HT-29 (cell line): Measurements from ENCODE around the gene TBXAS1. TPM values are rescaled to one million over a fixed set of nuclear protein-coding genes. Genes with fewer than 3 reads are reported as not detected.

Experiments used
- DNase-seq: peaks from one replicate; pipeline ENCODE4 v3.0.0-alpha.2; 2015; ENCODE audit warnings: low spot score
- total RNA-seq: library from RNA; depleted of rRNA; stranded (reverse); fragments of >200 nt; shearing (Covaris generic); gene quantifications from 2 replicates; pipeline ENCODE4 v1.2.3, GENCODE V29; 2014; rRNA removed

The TBXAS1 gene
- 17.2 and 22.8 TPM in 2 replicates for total RNA-seq

DNA sequence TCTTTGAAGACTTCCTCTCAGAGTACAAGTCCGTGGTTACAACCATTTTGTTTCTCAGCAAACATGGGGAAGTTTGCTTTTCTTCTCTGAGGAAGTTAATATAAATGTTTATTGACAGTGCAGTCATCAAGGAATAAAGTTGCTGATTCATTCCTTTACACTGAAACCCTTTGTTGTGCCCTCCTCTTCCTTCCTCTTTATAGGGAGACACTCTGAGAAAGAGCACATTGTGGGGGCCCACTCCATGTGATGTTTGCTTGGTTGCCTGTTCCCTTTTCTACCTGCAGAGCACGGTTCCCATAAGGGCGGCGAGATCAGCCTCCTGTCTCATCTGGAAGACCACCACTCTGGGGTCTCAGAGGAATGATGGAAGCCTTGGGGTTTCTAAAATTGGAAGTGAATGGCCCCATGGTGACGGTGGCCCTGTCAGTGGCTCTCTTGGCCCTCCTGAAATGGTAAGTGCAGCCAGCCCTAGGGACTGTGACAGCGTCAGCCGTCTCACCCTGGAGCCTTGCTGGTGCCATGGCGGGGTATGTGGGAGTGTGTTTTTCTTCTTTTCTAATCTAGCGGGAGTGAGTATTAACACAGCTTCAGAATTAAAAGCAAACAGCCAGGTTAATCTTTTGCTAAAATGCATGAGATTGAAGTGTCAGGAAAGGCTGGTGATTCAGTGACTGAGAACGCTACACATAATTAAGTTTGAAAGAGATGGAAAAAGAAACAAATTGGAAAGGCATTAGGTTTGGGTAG, at the start of gene TBXAS1:
TSS of gene TBXAS1 (plus strand) at position 240 of the 750 bp plus-strand sequence. CDS start at position 367, 127 bp downstream.
- DNase-seq: peak; percentile 55

DNA sequence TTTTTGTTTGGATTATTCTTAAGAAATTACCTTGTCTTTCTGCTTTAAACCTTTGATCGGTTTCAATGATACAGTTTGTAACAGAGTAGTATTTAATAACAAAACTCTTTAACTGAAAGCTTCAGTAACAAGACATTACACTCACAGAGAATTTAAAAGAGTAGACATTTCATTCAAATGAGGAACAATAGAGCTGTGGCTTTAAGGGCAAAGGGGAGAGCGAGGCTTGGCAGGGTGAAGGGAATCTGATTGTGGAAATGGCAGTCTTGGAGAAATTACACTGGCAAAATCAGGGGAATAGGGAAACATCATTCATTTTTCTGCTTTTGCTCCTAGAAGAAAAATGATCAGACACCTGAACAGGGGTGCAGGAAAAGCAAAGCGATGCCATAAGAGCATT, 46.1 kb upstream of the TBXAS1 start:
- no peak for DNase-seq

DNA sequence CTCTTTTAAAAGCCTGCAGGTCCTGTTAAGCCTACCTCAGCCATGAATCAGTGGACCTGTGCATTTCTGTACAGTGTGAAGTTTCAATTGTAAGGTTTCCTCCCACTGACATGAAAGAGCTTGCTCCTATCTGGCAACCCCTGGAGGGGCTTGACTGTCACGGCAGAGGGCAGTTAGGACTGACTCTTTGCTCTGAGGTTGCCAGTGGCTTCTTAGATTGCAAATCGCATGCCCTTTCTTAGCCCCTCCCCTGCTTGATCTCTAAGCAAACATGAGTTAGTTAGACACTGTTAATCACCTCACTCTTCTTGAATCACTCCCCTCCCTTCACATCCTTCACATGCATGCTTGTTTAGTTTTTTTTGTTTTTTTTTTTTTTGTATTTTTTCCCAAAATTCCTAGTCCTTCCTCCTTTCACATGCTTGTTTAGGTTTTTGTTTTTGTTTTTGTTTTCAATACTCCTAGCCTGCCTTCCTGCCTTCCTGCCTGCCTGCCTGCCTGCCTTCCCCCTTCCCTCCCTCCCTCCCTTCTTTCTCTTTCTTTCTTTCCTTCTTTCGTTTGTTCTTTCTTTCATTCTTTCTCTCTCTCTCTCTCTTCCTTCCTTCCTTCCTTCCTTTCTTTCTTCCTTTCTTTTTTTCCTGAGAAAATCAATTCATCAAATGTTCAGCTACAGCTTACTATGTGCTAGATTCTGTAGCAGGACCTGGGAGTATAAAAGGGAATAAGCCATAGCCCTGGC, 45.2 kb upstream of the TBXAS1 start:
- DNase-seq: no peak

DNA sequence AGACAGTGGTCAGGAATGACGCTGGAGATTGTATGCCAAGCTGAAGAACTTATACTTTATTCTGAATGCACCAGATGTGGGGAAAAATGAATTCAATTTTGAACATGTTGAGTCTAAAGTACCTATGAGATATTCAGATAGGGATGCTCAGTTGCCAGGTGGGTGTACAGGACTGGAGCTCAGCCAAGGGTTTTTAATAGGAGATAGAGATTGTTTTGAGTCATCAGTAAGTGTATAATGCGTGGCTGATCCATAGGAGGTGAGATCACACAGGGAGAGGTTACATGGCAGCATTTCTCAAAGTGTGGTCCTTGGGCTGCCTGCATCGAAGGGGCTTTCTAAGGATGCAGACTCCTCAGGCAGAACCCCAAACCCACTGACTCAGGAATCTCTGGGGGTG, 44.4 kb upstream of the TBXAS1 start:
- DNase-seq: no peak

DNA sequence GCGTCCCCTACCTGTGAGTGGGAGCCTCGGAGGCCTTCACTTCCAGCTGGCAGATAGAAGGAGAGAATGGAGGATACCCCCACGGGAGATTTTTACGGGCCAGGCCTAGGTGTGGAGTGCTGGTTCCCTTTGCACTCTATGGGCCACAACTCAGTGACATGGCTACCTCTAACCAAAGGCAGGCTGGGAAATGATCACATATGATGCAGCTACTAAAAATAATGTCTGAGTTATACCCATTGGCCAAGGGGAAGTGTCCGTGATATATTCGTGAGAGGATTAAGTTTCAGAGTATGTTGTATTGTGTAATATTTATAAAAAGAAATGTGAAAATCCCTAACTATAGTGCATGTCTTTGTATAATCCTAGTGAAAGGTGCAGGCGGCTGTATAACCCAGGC, 37.7 kb upstream of the TBXAS1 start:
- no peak for DNase-seq

DNA sequence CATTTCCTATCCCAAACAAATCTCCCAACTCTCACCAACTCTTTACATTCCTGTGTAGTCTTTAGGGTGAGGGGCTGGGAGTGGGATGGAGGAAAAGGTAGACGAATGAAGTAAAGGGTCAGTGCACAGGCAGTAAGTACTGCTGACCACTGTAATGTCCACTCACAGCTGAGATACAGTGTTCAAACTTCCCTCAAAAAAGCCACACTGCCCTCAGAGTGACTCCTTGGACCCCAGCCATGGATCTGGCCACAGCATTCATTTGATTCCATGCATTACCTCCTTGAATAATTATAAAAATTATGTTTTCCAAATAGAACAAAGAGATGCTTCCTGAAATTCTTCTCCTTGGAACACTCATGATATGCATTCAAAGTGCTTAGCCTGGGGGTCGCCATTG, 31.5 kb upstream of the TBXAS1 start:
- no peak for DNase-seq

DNA sequence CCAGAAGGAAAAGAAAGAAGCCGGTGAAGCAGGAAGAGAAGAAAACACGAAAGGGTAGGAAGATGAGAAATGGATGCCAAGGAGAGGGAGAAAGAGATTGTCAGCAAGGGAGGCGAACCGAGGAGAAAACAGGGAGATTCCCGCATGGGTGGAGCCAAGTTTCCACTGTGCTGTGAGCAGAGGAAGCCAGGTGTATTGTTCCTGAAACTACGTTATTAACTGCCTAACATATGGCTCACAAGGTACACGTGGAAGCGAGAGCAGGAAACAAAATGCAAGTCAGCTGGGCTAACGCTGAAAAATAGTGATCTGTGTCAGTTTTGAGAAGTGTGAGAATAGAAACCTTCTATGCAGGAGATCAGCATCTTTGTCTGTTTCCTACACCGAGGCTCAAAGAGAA, 30.8 kb upstream of the TBXAS1 start:
- DNase-seq: no peak

DNA sequence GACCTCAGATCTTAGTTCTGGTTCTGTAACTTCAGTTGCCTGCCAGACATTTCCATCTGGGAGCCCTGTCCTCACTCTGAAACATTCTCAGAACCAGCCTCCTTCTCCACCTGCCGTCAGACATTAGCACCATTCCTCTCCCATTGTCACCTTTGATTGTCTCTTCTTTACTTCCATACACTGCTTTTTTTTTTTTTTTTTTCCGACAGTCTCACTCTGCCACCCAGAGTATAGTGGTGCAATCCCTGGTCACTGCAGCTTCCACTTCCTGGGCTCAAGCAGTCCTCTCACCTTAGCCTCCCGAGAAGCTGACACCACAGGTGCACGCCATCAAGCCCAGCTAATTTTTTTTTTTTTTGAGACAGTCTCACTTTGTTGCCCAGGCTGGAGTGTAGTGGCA, 30.2 kb upstream of the TBXAS1 start:
- no peak for DNase-seq

DNA sequence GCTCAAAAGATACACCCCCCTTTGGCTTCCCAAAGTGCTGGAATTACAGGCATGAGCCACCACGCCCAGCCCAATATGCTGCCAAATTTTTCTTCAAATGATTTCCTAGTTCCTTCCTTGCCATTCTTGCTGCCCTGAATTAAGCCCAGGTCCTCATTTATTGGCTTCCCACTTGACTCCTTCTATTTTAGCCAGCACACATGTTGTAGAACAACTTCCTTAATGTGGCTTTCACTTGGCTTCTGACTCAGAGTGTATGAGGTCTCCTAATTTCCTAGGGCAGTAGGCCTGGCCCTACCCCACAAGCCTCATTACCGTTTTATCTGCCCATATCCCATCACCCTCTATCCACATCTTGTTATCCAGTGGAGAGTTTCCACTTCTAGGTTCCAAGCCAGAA, 29.5 kb upstream of the TBXAS1 start:
- no peak for DNase-seq

DNA sequence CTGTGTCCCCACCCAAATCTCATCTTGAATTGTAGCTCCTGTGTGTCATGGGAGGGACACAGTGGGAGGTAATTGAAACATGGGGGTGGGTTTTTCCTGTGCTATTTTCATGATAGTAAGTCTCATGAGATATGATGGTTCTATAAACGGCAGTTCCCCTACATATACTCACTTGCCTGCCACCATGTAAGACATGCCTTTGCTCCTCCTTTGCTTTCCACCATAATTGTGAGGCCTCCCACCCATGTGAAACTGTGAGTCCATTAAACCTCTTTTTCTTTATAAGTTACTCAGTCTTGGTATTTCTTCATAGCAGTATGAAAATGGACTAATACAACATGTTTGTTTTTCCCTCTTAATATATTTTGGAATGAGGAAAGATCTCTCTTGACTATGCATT, 24.5 kb upstream of the TBXAS1 start:
- no peak for DNase-seq

DNA sequence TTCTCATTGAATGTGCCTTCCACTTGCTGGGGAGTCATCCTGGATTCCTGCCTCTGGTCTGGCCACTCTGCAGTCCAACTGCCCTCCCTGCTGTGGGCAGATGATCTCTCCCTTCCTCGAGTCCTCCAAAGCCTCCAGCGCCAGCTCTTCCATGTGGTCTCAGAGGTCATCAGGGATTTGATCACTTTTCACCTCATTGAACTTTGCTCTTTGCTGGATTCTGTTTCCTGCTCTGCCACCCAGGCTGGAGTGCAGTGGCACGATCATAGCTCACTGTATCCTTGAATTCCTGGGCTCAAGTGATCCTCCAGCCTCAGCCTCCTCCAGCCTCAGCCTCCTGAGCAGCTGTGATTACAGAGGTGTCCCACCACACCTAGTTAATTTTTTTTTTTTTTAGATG, 22.1 kb upstream of the TBXAS1 start:
- no peak for DNase-seq

DNA sequence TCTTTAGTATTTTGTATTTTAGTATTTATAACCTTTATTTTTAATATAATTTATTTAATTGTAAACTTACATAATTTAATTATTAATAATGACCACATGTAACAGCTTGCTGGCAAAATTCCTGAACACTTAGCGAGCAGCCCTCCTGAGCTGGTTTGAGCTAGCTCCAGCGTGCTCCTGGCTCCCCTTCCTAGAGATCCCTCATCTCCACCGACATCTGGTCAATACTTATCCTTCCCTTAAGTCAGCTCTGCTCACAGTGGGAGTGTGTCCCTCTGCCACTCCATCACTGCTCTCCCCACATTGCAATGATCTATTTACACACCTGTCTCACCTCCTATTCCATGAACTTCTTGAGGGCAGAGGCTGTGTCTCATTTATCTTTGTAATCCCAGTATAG, 20.6 kb upstream of the TBXAS1 start:
- no peak for DNase-seq

DNA sequence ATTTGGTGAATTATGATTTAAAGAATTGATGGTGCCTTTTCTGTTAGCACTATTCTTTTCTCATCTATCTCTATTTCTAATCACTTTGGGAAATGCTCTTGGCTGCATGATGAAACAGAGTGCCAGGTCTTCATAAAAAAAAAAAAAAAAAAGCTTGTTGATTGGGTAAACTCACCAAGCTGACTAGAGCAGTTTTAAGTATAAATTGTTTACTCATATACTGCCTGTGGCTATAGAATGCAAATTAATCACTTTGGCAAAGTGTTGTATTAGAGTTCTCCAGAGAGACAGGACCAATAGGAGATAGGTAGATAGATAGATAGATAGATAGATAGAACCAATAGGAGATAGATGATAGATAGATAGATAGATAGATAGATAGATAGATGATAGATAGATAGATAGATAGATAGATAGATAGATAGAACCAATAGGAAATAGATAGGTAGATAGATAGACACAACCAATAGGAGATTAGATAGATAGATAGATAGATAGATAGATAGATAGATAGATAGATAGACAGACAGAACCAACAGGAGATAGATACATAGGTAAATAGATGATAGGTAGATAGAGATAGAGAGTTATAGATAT, 20.1 kb upstream of the TBXAS1 start:
- DNase-seq: no peak

DNA sequence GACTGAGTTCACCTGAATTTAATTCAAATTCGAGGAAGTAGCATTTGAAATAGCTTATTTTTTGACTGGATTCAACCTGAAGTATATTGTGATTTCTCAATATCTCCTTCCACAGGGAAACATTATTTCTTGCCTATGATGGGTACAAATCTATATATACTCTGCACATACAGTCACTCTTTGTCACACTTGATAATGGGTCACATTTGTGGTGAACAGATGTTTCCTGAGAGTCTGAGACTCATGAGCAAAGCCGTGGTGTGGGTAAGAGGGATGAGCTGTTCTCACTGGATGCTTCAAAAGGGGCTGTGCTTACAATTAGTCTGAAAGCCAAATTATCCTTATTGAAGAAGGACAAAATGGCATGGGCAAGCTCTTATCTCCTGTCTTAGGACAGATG, 18.0 kb upstream of the TBXAS1 start:
- DNase-seq: no peak

DNA sequence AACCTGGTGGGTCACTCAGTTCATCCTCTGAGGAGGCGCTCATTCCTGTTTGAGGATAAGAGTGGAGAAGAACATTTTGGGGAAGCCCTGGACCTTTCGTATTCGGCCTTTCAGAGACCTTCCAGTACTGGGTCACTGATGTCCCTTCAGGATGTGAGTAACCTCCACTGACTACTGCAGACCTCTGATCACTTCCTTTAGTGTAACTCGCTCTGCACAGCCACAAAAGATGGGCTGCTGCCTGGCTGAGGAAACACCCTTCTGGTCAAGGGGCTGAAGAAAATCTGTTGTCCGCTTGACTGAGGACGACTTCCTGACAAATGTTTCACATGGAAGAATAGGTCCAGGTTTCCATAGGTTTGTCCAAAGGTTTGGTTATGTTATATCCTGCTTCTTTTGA, 15.9 kb upstream of the TBXAS1 start:
- no peak for DNase-seq

DNA sequence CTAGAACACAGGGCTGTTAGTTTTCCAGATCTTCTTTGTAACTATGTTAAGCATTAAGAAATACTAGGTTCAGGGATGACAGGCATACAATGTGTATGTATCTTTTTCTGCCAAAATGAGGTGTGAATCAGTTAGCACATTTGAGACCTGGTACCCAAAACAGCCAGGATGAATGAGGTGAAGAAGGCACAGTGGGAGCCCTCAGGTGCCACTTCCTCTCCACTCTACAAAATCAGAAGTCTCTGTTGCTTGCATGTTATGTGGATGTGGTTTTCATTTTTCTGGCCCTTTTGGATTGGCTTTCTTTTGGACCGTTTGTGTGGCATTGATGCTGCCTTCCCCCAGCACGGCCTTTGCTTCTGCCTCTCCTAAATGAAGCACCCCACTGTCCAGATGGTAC, 15.4 kb upstream of the TBXAS1 start:
- DNase-seq: no peak

DNA sequence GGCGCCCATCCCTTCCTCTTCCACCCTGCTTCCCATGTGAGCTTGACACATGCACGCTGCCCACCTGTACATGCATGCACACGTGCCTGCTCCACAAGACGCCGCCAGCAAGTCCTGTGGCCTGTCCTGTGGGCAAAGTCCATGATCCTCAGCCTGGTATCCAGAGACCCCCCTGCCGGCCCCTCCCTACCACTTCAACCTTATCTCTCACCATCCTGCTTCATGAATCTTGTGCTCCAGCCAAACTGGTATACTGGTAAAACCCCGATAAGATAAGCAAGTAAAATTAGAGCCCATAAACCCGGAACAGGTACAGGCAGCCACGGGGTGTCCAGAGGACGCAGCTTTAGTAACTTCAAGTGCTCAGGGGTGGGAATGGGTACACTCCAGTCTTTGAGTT, 11.8 kb upstream of the TBXAS1 start:
- no peak for DNase-seq

DNA sequence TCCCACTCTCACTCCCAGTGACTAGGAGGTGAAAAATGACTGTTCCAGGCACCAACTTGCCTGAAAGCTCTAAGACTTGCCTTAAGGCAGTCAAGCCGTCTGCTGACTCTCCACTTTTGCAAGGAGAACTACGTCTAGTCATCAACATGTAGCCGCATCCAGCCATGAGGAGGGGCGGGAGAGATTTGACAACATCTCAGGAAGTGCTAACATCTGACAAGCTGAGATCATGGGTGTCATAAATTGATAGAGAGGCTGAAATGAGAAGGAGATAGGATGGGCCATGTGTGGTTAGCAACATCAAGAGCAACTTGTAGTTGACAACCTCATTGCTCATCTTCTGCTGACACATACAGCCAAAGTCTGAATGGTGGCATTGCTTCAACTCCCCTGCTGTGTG, 9.0 kb upstream of the TBXAS1 start:
- no peak for DNase-seq

DNA sequence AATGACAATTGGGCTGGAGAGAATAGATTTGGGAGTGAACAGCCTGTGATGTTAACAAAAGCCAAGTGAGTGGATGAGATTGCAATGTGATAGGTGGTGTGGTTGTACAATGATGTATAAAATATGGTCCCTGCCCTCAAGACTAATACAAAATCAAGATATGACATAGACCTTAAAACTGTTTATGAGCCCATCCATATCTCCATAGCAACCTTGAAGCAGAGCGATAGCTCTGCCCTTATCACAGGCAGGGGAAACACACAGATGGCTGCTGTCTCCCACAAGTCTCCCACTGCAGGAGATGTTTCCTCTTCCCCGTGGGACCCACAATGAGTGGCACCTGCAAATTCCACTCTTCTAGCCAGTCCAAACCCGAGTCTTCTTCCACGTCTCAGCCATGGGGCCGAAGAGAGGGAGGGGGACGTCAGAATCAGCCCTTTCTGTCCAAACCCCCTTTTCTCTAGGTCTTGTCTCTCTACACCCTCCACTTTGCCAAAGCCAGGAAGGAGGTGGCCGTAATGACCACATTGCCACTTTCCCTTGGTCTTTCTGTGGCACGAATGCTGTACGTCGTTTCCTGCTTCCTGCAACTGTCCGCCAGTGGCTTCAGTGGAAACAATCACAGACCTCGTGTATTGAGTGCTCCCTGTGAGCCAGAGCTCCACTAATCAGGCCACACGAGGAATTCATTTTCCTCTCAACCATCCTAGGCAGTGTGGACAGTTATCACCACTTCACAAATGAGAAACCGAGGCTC, 7.5 kb upstream of the TBXAS1 start:
- no peak for DNase-seq

DNA sequence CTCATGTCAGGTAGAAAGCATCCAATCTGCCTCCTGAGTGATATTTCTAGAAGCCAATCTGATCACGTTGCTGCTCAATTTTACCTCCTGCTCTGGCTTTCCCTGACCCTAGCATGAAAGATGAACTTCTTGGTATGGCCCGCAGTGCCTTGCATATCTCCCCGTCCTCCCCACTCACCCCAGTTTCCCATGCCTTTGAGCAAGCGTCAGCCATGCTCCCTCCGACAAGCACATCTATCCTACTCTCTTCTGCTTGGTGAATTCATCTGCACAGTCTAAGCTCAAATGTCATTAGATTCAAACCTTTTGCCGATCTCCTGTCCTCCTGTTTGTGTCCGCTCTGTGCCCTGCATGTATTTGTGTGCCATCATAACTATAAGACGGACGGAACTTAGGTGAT, 6.2 kb upstream of the TBXAS1 start:
- no peak for DNase-seq

DNA sequence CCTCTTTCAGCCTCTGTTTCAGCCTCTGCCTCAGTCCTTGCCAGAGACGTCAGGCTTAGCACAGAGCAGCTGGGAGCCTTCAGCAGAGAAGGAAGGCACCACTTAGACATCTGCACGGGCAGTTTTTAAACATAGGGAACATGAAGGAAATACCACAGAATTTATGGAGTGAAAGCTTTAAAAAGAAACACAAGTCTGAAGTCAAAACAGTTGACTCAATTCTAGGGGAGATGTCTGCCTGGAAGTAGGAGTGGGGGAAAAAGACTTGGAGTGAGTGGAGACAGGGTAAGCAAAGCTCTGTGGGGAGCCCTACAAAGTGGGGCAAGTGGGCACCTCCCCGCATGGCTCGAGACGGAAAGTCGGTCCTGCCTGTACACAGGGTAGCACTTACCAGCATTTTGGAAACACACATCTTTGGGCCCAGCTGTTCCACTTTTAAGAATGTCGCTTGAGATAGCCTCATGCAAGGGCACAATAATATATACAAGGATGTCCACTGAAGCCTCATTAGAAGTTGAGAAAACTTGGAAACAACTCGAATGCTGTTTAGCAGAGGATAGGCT, 5.0 kb upstream of the TBXAS1 start:
- no peak for DNase-seq
